ENCODE data around the gene GPX4. TPM values are rescaled to one million over a fixed set of nuclear protein-coding genes. Genes with fewer than 3 reads are reported as not detected.

Gene GPX4
- total and polyA plus RNA-seq, 9 of the 15 experiments (the other 6 are each of a cell fraction or from before 2014, with no cell fraction given): 61.4 to 661 (median 349) TPM

GRCh38 chr19:1139126-1139525 lies 35.3 kb downstream of the GPX4 start:
- FAIRE-seq: no peak
- ChIA-PET POLR2A (no interaction called here), CTCF (ENCODE audit: low intra/inter-chr PET ratio) (no interaction called here)
- no peaks in the 10 kb centered on the region; the same call in 2 of the 3 replicates for H3K79me2 ChIP-seq (ENCODE audit: control insufficient read depth, insufficient read depth, low read length)
- no peak overlapping the region for H3K9ac ChIP-seq (ENCODE audit: insufficient read depth in 1 of 2, low read depth in 2 of 2, low read length in 2 of 2)
- in situ Hi-C loops (cut with MboI) (no loop called here), intact Hi-C loops (cut with micrococcal nuclease) (no loop called here)
- no peak for ATAC-seq
- no peaks in the 10 kb centered on the region for H3K9me3 ChIP-seq (replicated peaks; ENCODE audit: control insufficient read depth, insufficient read depth, low read depth, low read length)
- H3K4me3 ChIP-seq: no peak overlapping the region
- TF ChIP-seq RAD51 (IDR thresholded peaks at IDR 0.05; ENCODE audit: borderline replicate concordance, low read depth): 0 out of 2 replicates have a peak, but pooled peaks have one; percentile 28
- no peak for TF ChIP-seq ZNF766 (CRISPR knock-in tag; conservative IDR thresholded peaks at IDR 0.05)
- H3K4me2 ChIP-seq (ENCODE audit: insufficient read depth, low read length): no peak overlapping the region
- peaks cover 0 to 42% of the 10 kb centered on the region in 2 experiments; a peak in 2 of 5 replicates for H3K4me1 ChIP-seq (replicated peaks in 1 of 2; ENCODE audit: control insufficient read depth in 2 of 2, insufficient read depth in 2 of 2, low read length in 2 of 2)
- H3K36me3 ChIP-seq (ENCODE audit: control insufficient read depth, insufficient read depth, low read length): peaks cover 14% of the 10 kb centered on the region; the same call in 2 of the 3 replicates
- H3K27me3 ChIP-seq (ENCODE audit: control insufficient read depth in 2 of 2, insufficient read depth in 2 of 2, low read length in 2 of 2): no peaks in the 10 kb centered on the region
- no peak for DNase-seq (ENCODE audit: extremely low read depth in 1 of 4, low spot score in 3 of 4)
- no peaks in the 10 kb centered on the region for H3K9me1 ChIP-seq (ENCODE audit: control insufficient read depth, insufficient read depth, low read length)
- H4K20me1 ChIP-seq (replicated peaks; ENCODE audit: control insufficient read depth, insufficient read depth, low read length): no peaks in the 10 kb centered on the region
- no peak overlapping the region for H3K27ac ChIP-seq (ENCODE audit: extremely low read depth, low read depth, low read length)
- 86% methylated on average over 13 of the region's 15 CpGs for WGBS (ENCODE audit: insufficient coverage, low coverage, missing lambda C conversion rate)
- no TSS peak for BruUV-seq (replicated peaks)
- H2AFZ ChIP-seq (ENCODE audit: low read depth, low read length): no peak overlapping the region

DNA sequence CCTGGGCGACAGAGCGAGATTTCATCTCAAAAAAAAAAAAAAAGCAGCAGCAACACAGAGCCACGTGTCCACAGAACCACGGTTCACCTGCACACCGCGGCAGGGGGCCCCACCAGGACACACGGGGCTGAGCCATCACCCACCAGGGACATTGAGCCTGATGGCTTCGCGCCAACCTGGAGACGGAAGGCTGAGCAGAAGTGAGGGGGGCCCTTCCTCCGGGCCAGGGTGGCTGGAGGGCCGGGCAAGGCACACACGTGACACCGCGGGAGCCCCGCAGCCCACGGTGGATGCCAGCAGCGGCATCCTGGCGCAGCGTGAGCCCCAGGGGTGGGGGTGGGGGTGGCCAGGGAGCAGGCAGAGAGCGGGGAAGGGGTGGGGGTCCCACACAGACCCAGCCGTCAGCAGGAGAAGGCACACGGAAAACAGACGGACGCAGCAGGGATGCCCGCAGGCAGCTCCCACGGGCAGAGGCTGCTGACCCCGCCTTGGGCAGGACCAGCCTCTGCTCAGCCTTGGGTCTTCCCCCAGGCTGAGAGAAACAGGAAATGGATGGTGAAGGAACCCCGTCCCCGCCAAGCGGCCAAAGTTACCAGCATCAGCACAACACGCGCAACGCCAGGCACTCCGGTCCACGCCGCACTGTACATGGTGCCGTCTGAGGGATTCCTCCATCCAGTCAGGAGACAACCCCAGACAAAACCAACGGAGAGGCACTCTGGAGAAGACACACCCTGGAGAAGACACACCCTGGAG lies 36.7 kb downstream of the GPX4 start:
- peaks cover 19% of the 10 kb centered on the region; the same call in 2 of the 3 replicates for H3K36me3 ChIP-seq (ENCODE audit: control insufficient read depth, insufficient read depth, low read length)
- no peaks in the 10 kb centered on the region for H4K20me1 ChIP-seq (replicated peaks; ENCODE audit: control insufficient read depth, insufficient read depth, low read length)
- FAIRE-seq (no peak), ATAC-seq (no peak), DNase-seq (ENCODE audit: extremely low read depth in 1 of 4, low spot score in 3 of 4) (no peak)
- no peak overlapping the region for H3K27ac ChIP-seq (ENCODE audit: extremely low read depth, low read depth, low read length)
- 96% methylated on average over 13 of the region's 39 CpGs for WGBS (ENCODE audit: insufficient coverage, low coverage, missing lambda C conversion rate)
- H3K79me2 ChIP-seq (ENCODE audit: control insufficient read depth, insufficient read depth, low read length): no peaks in the 10 kb centered on the region; the same call in 2 of the 3 replicates
- no peak overlapping the region for H3K4me3 ChIP-seq
- no peak overlapping the region for H3K4me2 ChIP-seq (ENCODE audit: insufficient read depth, low read length)
- TF ChIP-seq ZNF445 (CRISPR knock-in tag; IDR thresholded peaks at IDR 0.05; ENCODE audit: low read depth): no peak
- no peak for TF ChIP-seq ZNF311 (CRISPR knock-in tag; IDR thresholded peaks at IDR 0.05)
- no peak for TF ChIP-seq TAF7 (tag; IDR thresholded peaks at IDR 0.05)
- TF ChIP-seq, protein P1, sequence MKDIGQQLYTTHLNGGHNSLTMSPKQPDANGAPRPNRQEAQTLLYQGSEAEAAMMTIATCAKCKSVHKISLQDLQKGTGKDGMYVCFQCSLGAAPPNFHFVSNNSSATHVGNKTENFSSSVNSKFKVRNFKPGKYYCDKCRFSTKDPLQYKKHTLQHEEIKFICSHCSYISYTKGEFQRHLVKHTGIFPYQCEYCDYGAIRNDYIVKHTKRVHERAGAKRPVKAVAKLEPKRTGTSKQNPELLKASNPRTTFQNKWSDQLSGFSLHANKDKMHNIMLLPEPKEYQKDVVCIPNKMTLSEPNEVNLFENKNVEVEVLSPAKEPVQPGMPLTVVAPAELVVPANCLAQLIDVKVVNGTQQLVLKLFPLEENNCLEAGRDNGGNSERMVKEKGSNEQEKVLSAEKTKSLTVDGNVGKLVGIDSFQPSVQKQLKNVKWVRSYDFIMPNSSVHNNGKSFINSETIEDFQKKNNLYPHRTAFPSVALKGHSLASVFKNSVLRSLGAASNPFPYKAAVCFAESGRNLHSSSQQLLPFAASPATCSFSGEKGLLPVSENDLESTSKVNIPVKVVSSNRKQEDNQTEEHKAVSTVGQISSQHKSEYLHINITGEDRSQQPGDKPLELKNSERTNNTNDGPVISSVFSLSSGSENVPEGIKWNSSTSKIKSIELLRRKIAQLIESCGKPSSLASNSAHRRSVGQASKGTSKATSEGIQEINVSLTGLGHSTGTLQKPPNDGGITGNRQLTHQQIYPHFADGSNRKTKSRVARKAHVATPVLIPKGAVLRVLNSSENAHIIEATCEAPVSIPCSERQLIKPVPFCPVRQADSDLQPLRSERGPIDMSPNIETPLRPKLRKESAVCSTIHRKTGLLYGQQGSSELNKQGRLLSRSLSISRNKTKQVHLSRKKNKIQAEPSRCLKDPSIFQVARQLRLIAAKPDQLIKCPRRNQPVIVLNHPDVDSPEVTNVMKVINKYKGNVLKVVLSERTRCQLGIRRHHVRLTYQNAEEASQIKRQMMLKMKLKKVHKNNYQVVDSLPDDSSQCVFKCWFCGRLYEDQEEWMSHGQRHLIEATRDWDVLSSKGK (CRISPR knock-in tag; IDR thresholded peaks at IDR 0.05): no peak
- no peak for TF ChIP-seq RBFOX2 (IDR thresholded peaks at IDR 0.05; ENCODE audit: low read depth, low read length)
- no peak for TF ChIP-seq CBX2 (IDR thresholded peaks at IDR 0.05; ENCODE audit: insufficient read depth, low read length, poor library complexity, severe bottlenecking)
- no peaks in the 10 kb centered on the region for H3K27me3 ChIP-seq (ENCODE audit: control insufficient read depth in 2 of 2, insufficient read depth in 2 of 2, low read length in 2 of 2)
- H3K9me1 ChIP-seq (ENCODE audit: control insufficient read depth, insufficient read depth, low read length): no peaks in the 10 kb centered on the region
- no peaks in the 10 kb centered on the region for H3K9me3 ChIP-seq (replicated peaks; ENCODE audit: control insufficient read depth, insufficient read depth, low read depth, low read length)
- intact Hi-C loops (cut with micrococcal nuclease) (no loop called here), in situ Hi-C loops (cut with MboI) (no loop called here)
- H3K4me1 ChIP-seq (replicated peaks in 1 of 2; ENCODE audit: control insufficient read depth in 2 of 2, insufficient read depth in 2 of 2, low read length in 2 of 2): peaks cover 0 to 41% of the 10 kb centered on the region in 2 experiments; a peak in 2 of 5 replicates
- CTCF ChIA-PET (ENCODE audit: low intra/inter-chr PET ratio): no interaction called here
- BruUV-seq (replicated peaks): no TSS peak
- no peak overlapping the region for H2AFZ ChIP-seq (ENCODE audit: low read depth, low read length)
- H3K9ac ChIP-seq (ENCODE audit: insufficient read depth in 1 of 2, low read depth in 2 of 2, low read length in 2 of 2): no peak overlapping the region
- POLR2A ChIA-PET: no interaction called here
